HG03175 (cell line): ENCODE data around the gene TMEM214.
A peak's percentile ranks its signal among the peaks of the same experiment; 100 is the strongest.

Source experiments
- ATAC-seq: cut with Tn5 transposase; IDR thresholded peaks from one replicate; pipeline ENCODE4 v1.9.1; 2021; ENCODE audit warnings: mild to moderate bottlenecking, moderate library complexity; ENCODE audit not compliant: unreplicated experiment

Gene TMEM214, protein sequence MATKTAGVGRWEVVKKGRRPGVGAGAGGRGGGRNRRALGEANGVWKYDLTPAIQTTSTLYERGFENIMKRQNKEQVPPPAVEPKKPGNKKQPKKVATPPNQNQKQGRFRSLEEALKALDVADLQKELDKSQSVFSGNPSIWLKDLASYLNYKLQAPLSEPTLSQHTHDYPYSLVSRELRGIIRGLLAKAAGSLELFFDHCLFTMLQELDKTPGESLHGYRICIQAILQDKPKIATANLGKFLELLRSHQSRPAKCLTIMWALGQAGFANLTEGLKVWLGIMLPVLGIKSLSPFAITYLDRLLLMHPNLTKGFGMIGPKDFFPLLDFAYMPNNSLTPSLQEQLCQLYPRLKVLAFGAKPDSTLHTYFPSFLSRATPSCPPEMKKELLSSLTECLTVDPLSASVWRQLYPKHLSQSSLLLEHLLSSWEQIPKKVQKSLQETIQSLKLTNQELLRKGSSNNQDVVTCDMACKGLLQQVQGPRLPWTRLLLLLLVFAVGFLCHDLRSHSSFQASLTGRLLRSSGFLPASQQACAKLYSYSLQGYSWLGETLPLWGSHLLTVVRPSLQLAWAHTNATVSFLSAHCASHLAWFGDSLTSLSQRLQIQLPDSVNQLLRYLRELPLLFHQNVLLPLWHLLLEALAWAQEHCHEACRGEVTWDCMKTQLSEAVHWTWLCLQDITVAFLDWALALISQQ

GRCh38 chr2:27032495-27033252, at the start of gene TMEM214:
Gene TMEM214 (plus strand): TSS chr2:27032965. CDS start chr2:27033016, 51 bp downstream.
- peak; percentile 95 for ATAC-seq

DNA sequence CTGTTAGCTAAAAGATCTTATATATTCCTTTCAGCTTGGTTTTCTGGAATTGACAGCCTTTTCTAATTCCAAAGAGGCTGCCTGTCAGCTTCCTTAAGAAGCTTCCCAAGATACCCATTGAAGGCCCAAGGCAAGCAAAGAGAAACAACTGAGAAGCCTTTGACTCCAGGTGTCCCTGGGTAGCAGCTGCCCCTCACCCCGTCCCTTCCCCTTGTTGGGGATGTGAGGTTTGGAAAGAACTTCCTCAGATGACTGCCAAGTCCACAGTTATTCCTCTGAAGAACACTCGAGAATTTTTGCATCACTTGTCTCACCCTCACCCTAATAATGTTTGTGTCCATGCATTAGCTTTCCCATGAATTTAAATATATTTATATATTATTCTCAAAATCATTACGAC, 49.0 kb upstream of the TMEM214 start:
- no peak for ATAC-seq

- ATAC-seq: no peak
Measured at GRCh38 chr2:26985807-26986206, 47.0 kb upstream of the TMEM214 start.

DNA sequence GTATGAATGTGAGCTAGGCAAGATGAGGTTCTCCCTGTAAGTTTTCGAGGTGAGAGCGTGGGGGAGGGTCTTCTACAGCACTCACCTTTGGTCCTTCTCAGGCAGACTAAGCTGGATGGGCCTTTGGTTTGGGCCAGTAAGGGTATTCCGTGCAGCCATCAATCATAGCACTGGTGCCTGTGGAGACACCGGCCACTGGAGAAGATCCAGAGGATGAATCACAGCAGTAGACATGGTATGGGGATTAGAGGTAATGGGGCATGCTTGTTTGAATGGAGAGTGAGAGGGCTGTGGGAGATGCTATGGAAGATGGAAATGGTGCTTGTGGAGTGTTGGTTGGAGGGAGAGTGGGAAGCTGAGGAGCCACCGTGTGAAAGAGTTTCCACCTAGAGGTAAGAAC, 46.2 kb upstream of the TMEM214 start:
- ATAC-seq: no peak

- no peak for ATAC-seq
Measured at GRCh38 chr2:26988058-26988860, 44.5 kb upstream of the TMEM214 start.

GRCh38 chr2:26989156-26989555, 43.6 kb upstream of the TMEM214 start:
- ATAC-seq: no peak

- no peak for ATAC-seq
Measured at GRCh38 chr2:26991717-26992116, 41.0 kb upstream of the TMEM214 start.

DNA sequence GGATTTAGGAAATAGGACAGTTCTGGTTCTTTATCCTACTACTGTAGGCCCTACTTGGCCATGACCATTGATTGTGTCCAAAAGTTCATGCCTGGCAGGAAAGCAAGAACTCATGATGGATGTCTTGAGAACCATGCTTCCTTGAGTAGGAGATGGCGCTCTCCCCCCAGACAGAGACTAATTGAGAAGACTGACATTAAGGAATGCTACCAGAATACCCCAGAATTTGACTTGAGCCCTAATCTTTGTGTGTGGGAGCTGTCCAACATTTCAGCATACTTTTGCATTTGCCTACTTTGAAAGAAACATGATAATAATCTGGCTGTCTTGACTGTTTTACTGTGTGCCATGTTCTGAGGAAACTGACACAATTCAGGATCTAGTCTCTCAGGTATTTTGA, 39.0 kb upstream of the TMEM214 start:
- ATAC-seq: no peak

GRCh38 chr2:26994983-26995382, 37.8 kb upstream of the TMEM214 start:
- no peak for ATAC-seq

DNA sequence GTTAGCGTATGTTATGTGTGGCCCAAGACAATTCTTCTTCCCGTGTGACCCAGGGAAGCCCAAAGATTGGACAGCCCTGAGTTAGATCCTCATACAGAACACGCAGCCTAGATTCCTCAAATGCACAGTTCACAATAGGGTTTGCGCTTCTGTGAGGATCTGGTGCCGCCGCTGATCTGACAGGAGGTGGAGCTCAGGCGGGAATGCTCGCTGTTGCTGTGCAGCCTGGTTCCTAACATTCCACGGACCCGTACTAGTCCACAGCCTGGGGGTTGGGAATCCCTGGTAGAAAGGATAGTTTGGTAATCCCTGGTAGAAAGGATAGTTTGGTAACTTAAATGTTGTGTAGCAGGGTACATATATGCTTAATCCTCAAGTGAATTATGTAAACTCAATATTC, 35.4 kb upstream of the TMEM214 start:
- ATAC-seq: no peak

GRCh38 chr2:26998323-26998722, 34.4 kb upstream of the TMEM214 start:
- ATAC-seq: no peak

- no peak for ATAC-seq
Measured at GRCh38 chr2:27000228-27000627, 32.5 kb upstream of the TMEM214 start.

GRCh38 chr2:27000995-27001394, 31.8 kb upstream of the TMEM214 start:
- ATAC-seq: no peak

DNA sequence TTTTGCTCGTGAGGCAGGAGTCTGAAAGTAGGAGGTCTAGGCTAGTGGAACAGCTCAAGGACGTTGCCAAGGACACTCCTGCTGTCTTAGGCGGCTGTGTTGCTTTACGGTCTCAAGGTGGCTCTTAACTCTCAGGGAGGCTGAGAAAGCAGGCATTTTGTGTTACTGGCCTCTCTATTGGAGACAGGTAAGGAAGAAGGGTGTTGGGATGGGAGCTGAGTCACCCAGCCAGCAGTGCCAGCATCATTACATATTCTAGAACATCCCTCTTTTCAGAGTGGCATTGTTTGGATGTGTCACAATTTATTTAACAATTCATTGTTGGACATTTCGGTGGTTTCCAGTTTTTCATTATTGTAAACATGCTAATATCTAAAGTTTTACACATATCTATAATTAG, 30.8 kb upstream of the TMEM214 start:
- ATAC-seq: no peak

DNA sequence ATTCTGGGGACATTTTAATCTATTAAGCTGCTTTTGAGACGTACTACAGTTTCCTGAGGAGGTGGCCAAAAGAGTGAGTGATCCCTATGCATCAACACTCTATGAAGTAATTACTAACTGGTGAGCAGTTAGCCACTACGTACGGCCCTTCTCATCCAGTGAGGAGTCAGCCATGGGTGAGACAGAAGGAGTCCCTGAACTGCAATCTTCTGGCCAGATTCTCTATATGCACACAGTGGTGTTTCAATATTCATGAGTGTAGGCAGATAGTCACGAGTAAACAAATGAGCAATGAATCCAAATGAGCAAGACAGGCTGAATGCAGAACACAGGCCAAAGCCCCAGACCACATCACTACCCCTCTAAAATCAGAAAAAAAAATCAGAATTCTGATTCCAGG, 29.8 kb upstream of the TMEM214 start:
- ATAC-seq: no peak

DNA sequence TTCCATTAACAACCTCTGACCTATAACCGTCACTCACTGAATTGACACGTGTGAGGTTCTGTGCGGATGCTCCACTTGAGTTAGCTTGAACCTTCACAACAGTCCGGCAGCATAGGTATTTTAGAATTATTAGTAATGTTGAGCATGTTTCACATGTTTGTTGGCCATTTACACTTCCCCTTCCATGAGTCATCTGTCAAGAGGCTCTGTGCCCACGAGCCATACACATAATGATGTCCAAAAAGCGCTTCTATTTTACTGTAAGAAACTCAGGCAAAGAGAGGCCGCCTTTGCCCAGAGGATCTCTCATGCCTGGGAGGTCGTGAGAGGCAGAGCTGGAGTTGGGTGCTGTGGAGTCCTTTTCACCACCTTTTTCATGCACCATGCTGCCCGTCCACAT, 28.9 kb upstream of the TMEM214 start:
- no peak for ATAC-seq

GRCh38 chr2:27006602-27007415, 26.0 kb upstream of the TMEM214 start:
- ATAC-seq: no peak

- ATAC-seq: no peak
Measured at GRCh38 chr2:27007416-27008374, 25.1 kb upstream of the TMEM214 start.

DNA sequence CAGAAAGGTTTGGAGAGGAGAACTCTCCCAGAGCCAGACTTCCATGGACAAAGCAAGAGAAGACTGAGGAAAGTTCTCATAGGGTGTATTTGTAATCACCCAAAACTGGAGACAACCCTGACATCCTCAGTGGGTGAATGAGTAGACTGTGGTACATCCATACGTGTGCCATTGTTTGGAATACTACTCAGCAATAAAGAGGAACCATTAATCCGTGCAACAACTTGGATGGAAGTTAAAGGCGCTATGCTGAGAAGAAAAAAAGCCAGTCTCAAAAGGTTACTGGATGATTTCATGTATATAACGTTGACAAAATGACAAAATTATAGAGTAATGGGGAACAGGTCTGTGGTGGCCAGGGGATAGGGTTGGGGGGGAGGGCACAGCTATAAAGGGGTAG, 24.1 kb upstream of the TMEM214 start:
- no peak for ATAC-seq
